H9 (cell line): ENCODE data around the gene TYK2. TPM values are rescaled to one million over a fixed set of nuclear protein-coding genes. Genes with fewer than 3 reads are reported as not detected.

Experiments used
- DNase-seq: peaks from one replicate; pipeline ENCODE4 v3.0.0-alpha.2; 2017
- H2AFZ ChIP-seq: one replicate; pipeline ENCODE4 v1.6.1; 2013; ENCODE audit warnings: mild to moderate bottlenecking, low read length, control low read depth, moderate library complexity
- H2AK5ac ChIP-seq: 2 replicates; pipeline ENCODE4 v1.6.1; 2013; ENCODE audit warnings: low read length, control low read depth, mixed read lengths; ENCODE audit not compliant: insufficient read length
- H2BK120ac ChIP-seq: one replicate; pipeline ENCODE4 v1.6.1; 2013; ENCODE audit warnings: low read depth, mild to moderate bottlenecking, low read length, control low read depth, inconsistent platforms; ENCODE audit not compliant: poor library complexity, severe bottlenecking
- H2BK12ac ChIP-seq: 2 replicates; pipeline ENCODE4 v1.6.1; 2013; ENCODE audit warnings: low read length, control low read depth, mixed read lengths, low read depth; ENCODE audit not compliant: insufficient read length
- H2BK15ac ChIP-seq: 2 replicates; pipeline ENCODE4 v1.6.1; 2013; ENCODE audit warnings: low read depth, low read length, control low read depth
- H2BK20ac ChIP-seq: one replicate; pipeline ENCODE4 v1.6.1; 2013; ENCODE audit warnings: low read depth, mild to moderate bottlenecking, low read length, control low read depth, inconsistent platforms; ENCODE audit not compliant: poor library complexity, severe bottlenecking
- H2BK5ac ChIP-seq: 2 replicates; pipeline ENCODE4 v1.6.1; 2013; ENCODE audit warnings: low read length, control low read depth, mixed read lengths; ENCODE audit not compliant: insufficient read length
- H3K14ac ChIP-seq: 2 replicates; pipeline ENCODE4 v1.6.1; 2013; ENCODE audit warnings: low read length, control low read depth; ENCODE audit not compliant: insufficient read depth
- H3K18ac ChIP-seq: 2 replicates; pipeline ENCODE4 v1.6.1; 2013; ENCODE audit warnings: low read depth, mild to moderate bottlenecking, mixed read lengths, low read length, control low read depth; ENCODE audit not compliant: insufficient read length
- H3K23ac ChIP-seq: 2 replicates; pipeline ENCODE4 v1.6.1; 2013; ENCODE audit warnings: low read length, control low read depth, mixed read lengths, low read depth; ENCODE audit not compliant: insufficient read length
- H3K23me2 ChIP-seq: 2 replicates; pipeline ENCODE4 v1.6.1; 2013; ENCODE audit warnings: low read depth, mild to moderate bottlenecking, mixed read lengths, low read length, control low read depth; ENCODE audit not compliant: insufficient read length, poor library complexity, severe bottlenecking
- H3K27ac ChIP-seq: 2 replicates; pipeline ENCODE4 v1.5.1; 2013; ENCODE audit warnings: low read length, control low read depth, mixed read lengths, low read depth; ENCODE audit not compliant: insufficient read length
- H3K27me3 ChIP-seq: 2 replicates; pipeline ENCODE4 v1.6.1; 2013; ENCODE audit warnings: low read length, control low read depth, inconsistent platforms; ENCODE audit not compliant: insufficient read depth
- H3K4ac ChIP-seq: 2 replicates; pipeline ENCODE4 v1.6.1; 2013; ENCODE audit warnings: low read depth, mild to moderate bottlenecking, control low read depth, inconsistent platforms, low read length, moderate library complexity
- H3K4me1 ChIP-seq: 2 replicates; pipeline ENCODE4 v1.6.1; 2013; ENCODE audit warnings: low read length, control low read depth, inconsistent platforms; ENCODE audit not compliant: insufficient read depth
- H3K4me2 ChIP-seq: 2 replicates; pipeline ENCODE4 v1.6.1; 2013; ENCODE audit warnings: low read length, control low read depth, mixed read lengths; ENCODE audit not compliant: insufficient read length, insufficient read depth
- H3K56ac ChIP-seq: 2 replicates; pipeline ENCODE4 v1.6.1; 2013; ENCODE audit warnings: low read depth, mild to moderate bottlenecking, mixed read lengths, low read length, control low read depth; ENCODE audit not compliant: insufficient read length
- H3K79me1 ChIP-seq: 2 replicates; pipeline ENCODE4 v1.6.1; 2013; ENCODE audit warnings: low read depth, mild to moderate bottlenecking, moderate library complexity, low read length, control low read depth, inconsistent platforms; ENCODE audit not compliant: insufficient read depth, poor library complexity, severe bottlenecking
- H3K79me2 ChIP-seq: 2 replicates; pipeline ENCODE4 v1.6.1; 2013; ENCODE audit warnings: low read length, control low read depth, inconsistent platforms; ENCODE audit not compliant: insufficient read depth
- H3K9ac ChIP-seq: 2 replicates; pipeline ENCODE4 v1.6.1; 2013; ENCODE audit warnings: low read length, control low read depth, mixed read lengths; ENCODE audit not compliant: insufficient read length; ENCODE audit errors: extremely low read depth
- H3K9me3 ChIP-seq: one replicate; pipeline ENCODE4 v1.6.1; 2013; ENCODE audit warnings: low read depth, low read length, inconsistent platforms; ENCODE audit not compliant: control insufficient read depth
- H3T11ph ChIP-seq: one replicate; pipeline ENCODE4 v1.6.1; 2013; ENCODE audit warnings: mild to moderate bottlenecking, low read length, control low read depth, inconsistent platforms
- H4K20me1 ChIP-seq: one replicate; pipeline ENCODE4 v1.6.1; 2013; ENCODE audit not compliant: control insufficient read depth, insufficient read length, insufficient read depth
- H4K5ac ChIP-seq: 2 replicates; pipeline ENCODE4 v1.6.1; 2013; ENCODE audit warnings: low read depth, mild to moderate bottlenecking, mixed read lengths, low read length, control low read depth; ENCODE audit not compliant: insufficient read length
- H4K8ac ChIP-seq: replicated peaks from 2 replicates; pipeline ENCODE4 v1.6.1; 2013; ENCODE audit warnings: low read length, control low read depth, mixed read lengths, low read depth; ENCODE audit not compliant: insufficient read length
- H4K91ac ChIP-seq: 2 replicates; pipeline ENCODE4 v1.6.1; 2013; ENCODE audit warnings: low read depth, mild to moderate bottlenecking, moderate library complexity, mixed read lengths, low read length, control low read depth; ENCODE audit not compliant: insufficient read length
- H3K27ac Mint-ChIP-seq, 3 experiments: 2 replicates in 2 of 3; 3 replicates in 1 of 3; pipeline ENCODE4 v1.8.0; 2020 to 2021; ENCODE audit warnings: mixed read lengths in 3 of 3, mild to moderate bottlenecking in 1 of 3, moderate library complexity in 1 of 3
- H3K27me3 Mint-ChIP-seq: 2 replicates; pipeline ENCODE4 v1.8.0; 2021; ENCODE audit warnings: low read depth, mild to moderate bottlenecking, moderate library complexity, mixed read lengths
- H3K36me3 Mint-ChIP-seq, 3 experiments: 2 replicates in 2 of 3; 3 replicates in 1 of 3; pipeline ENCODE4 v1.8.0; 2020 to 2021; ENCODE audit warnings: low read depth in 3 of 3, mixed read lengths in 3 of 3; ENCODE audit not compliant: insufficient read depth in 1 of 3
- H3K4me1 Mint-ChIP-seq, 2 experiments: 2 replicates each; pipeline ENCODE4 v1.8.0; 2020; ENCODE audit warnings: mixed read lengths in 2 of 2
- H3K4me3 Mint-ChIP-seq, 2 experiments: 2 replicates in 1 of 2; 3 replicates in 1 of 2; pipeline ENCODE4 v1.8.0; 2020 to 2021; ENCODE audit warnings: mild to moderate bottlenecking in 2 of 2, mixed read lengths in 2 of 2, moderate library complexity in 1 of 2
- H3K9me3 Mint-ChIP-seq, 2 experiments: 2 replicates in 1 of 2; 3 replicates in 1 of 2; pipeline ENCODE4 v1.8.0; 2020; ENCODE audit warnings: mild to moderate bottlenecking in 2 of 2, mixed read lengths in 2 of 2, moderate library complexity in 1 of 2
- WGBS: extraction: QIAGEN DNeasy Blood & Tissue Kit; methylation state at CpG from one replicate; pipeline ENCODE4 v1.1.7; 2013; ENCODE audit warnings: missing lambda C conversion rate, low lambda C conversion rate, mixed read lengths; ENCODE audit not compliant: insufficient read length; ENCODE audit errors: extremely low coverage; 5-methylcytosine and 5-hydroxymethylcytosine counted together
- total RNA-seq: library from RNA; stranded (reverse); gene quantifications from 2 replicates; pipeline ENCODE4 v1.2.1, GENCODE V29; 2021
- TF ChIP-seq, protein P1 (sequence below): fragments of 200-600 bp; sonication (generic); conservative IDR thresholded peaks from 3 replicates; pipeline ENCODE4 v1.8.0; 2021; ENCODE audit warnings: antibody characterized with exemption, mild to moderate bottlenecking

The TYK2 gene
- total RNA-seq, 1 experiment from 2014 or later, result 61.4 TPM

GRCh38 chr19:10398819-10399218 lies 18.4 kb upstream of the TYK2 start:
- Histone ChIP-seq H3K4me2 (no peak overlapping the region), H4K20me1 (no peaks in the 10 kb centered on the region), H3K23ac (no peak overlapping the region), H3K27me3 (no peaks in the 10 kb centered on the region), H3K79me2 (peaks cover 18% of the 10 kb centered on the region; the same call in 1 of the 2 replicates), H3K23me2 (peaks cover 11% of the 10 kb centered on the region), H3K27ac (no peak overlapping the region), H2BK20ac (no peak overlapping the region), H3K56ac (no peak overlapping the region), H3T11ph (no peak overlapping the region), H2AFZ (no peak overlapping the region), H3K9me3 (no peaks in the 10 kb centered on the region), H3K79me1 (peaks cover 18% of the 10 kb centered on the region), H3K4me1 (no peaks in the 10 kb centered on the region), H3K18ac (no peak overlapping the region), H4K5ac (no peak overlapping the region), H2AK5ac (no peak overlapping the region), H2BK5ac (no peak overlapping the region), H3K9ac (no peak overlapping the region), H4K8ac (no peak overlapping the region), H2BK12ac (no peak overlapping the region), H2BK15ac (no peak overlapping the region), H4K91ac (no peak overlapping the region), H2BK120ac (no peak overlapping the region), H3K14ac (no peak overlapping the region), H3K4ac (no peak overlapping the region)
- no peaks in the 10 kb centered on the region for H3K27me3 Mint-ChIP-seq
- no CpG with 5 or more reads among the region's 9 CpGs for WGBS
- TF ChIP-seq, protein P1, sequence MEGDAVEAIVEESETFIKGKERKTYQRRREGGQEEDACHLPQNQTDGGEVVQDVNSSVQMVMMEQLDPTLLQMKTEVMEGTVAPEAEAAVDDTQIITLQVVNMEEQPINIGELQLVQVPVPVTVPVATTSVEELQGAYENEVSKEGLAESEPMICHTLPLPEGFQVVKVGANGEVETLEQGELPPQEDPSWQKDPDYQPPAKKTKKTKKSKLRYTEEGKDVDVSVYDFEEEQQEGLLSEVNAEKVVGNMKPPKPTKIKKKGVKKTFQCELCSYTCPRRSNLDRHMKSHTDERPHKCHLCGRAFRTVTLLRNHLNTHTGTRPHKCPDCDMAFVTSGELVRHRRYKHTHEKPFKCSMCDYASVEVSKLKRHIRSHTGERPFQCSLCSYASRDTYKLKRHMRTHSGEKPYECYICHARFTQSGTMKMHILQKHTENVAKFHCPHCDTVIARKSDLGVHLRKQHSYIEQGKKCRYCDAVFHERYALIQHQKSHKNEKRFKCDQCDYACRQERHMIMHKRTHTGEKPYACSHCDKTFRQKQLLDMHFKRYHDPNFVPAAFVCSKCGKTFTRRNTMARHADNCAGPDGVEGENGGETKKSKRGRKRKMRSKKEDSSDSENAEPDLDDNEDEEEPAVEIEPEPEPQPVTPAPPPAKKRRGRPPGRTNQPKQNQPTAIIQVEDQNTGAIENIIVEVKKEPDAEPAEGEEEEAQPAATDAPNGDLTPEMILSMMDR, result no peak
- peaks cover 12 to 15% of the 10 kb centered on the region in 2 experiments for H3K4me1 Mint-ChIP-seq
- no peak overlapping the region for H3K27ac Mint-ChIP-seq
- no peaks in the 10 kb centered on the region for H3K9me3 Mint-ChIP-seq
- no peak overlapping the region for H3K4me3 Mint-ChIP-seq
- no peak for DNase-seq
- H3K36me3 Mint-ChIP-seq, result peaks cover 25 to 60% (median 43%) of the 10 kb centered on the region in 3 experiments
